ENCODE measurements around the gene NBAS.

NBAS gene

GRCh38 chr2:15591692-15592463 lies 30.7 kb upstream of the NBAS start, which contains the start of gene DDX1:
Gene DDX1 (plus strand): TSS chr2:15591868. CDS start chr2:15591934, 66 bp downstream.
- in situ Hi-C loops (cut with MboI; ENCODE audit: low sequenced_read_pairs), result no loop called here

- in situ Hi-C loops (cut with MboI; ENCODE audit: low sequenced_read_pairs), result no loop called here
These were observed 30.2 kb upstream of the NBAS start for GRCh38 chr2:15591373-15591691.

- in situ Hi-C loops (cut with MboI; ENCODE audit: low sequenced_read_pairs), result no loop called here
These were observed 27.3 kb upstream of the NBAS start for GRCh38 chr2:15588329-15588919.

GRCh38 chr2:15584767-15585469 lies 23.8 kb upstream of the NBAS start:
- in situ Hi-C loops (cut with MboI; ENCODE audit: low sequenced_read_pairs), result no loop called here

GRCh38 chr2:15584316-15584715 lies 23.2 kb upstream of the NBAS start:
- in situ Hi-C loops (cut with MboI; ENCODE audit: low sequenced_read_pairs), result no loop called here

- in situ Hi-C loops (cut with MboI; ENCODE audit: low sequenced_read_pairs), result no loop called here
These were observed 22.7 kb upstream of the NBAS start for GRCh38 chr2:15583826-15584225.

- in situ Hi-C loops (cut with MboI; ENCODE audit: low sequenced_read_pairs), result no loop called here
These were observed 21.7 kb upstream of the NBAS start for GRCh38 chr2:15582710-15583357.

- in situ Hi-C loops (cut with MboI; ENCODE audit: low sequenced_read_pairs), result no loop called here
These were observed 19.3 kb upstream of the NBAS start for GRCh38 chr2:15580451-15580850.

GRCh38 chr2:15579641-15580040 lies 18.5 kb upstream of the NBAS start:
- in situ Hi-C loops (cut with MboI; ENCODE audit: low sequenced_read_pairs), result no loop called here

- in situ Hi-C loops (cut with MboI; ENCODE audit: low sequenced_read_pairs), result no loop called here
These were observed 16.1 kb upstream of the NBAS start for GRCh38 chr2:15577071-15577735.

- in situ Hi-C loops (cut with MboI; ENCODE audit: low sequenced_read_pairs), result no loop called here
These were observed 10.6 kb upstream of the NBAS start for GRCh38 chr2:15571729-15572128.

GRCh38 chr2:15570104-15570503 lies 9.0 kb upstream of the NBAS start:
- in situ Hi-C loops (cut with MboI; ENCODE audit: low sequenced_read_pairs), result no loop called here

GRCh38 chr2:15568874-15569273 lies 7.7 kb upstream of the NBAS start:
- in situ Hi-C loops (cut with MboI; ENCODE audit: low sequenced_read_pairs), result no loop called here

- in situ Hi-C loops (cut with MboI; ENCODE audit: low sequenced_read_pairs), result no loop called here
These were observed 5.8 kb upstream of the NBAS start for GRCh38 chr2:15566912-15567311.

- in situ Hi-C loops (cut with MboI; ENCODE audit: low sequenced_read_pairs), result no loop called here
These were observed 5.0 kb upstream of the NBAS start for GRCh38 chr2:15565994-15566671.

- in situ Hi-C loops (cut with MboI; ENCODE audit: low sequenced_read_pairs), result no loop called here
These were observed 4.3 kb upstream of the NBAS start for GRCh38 chr2:15565392-15565791.

- in situ Hi-C loops (cut with MboI; ENCODE audit: low sequenced_read_pairs), result no loop called here
These were observed 2.3 kb upstream of the NBAS start for GRCh38 chr2:15563227-15564100.

- in situ Hi-C loops (cut with MboI; ENCODE audit: low sequenced_read_pairs), result no loop called here
These were observed 1.4 kb upstream of the NBAS start for GRCh38 chr2:15562354-15563031.

Measured in HL-60/S4 (cell line).